ENCODE data around the gene GUK1. TPM values are rescaled to one million over a fixed set of nuclear protein-coding genes. Genes with fewer than 3 reads are reported as not detected.

GUK1 gene
- total and polyA plus RNA-seq, 2 experiments from 2014 or later: 87.5 to 121 TPM

DNA sequence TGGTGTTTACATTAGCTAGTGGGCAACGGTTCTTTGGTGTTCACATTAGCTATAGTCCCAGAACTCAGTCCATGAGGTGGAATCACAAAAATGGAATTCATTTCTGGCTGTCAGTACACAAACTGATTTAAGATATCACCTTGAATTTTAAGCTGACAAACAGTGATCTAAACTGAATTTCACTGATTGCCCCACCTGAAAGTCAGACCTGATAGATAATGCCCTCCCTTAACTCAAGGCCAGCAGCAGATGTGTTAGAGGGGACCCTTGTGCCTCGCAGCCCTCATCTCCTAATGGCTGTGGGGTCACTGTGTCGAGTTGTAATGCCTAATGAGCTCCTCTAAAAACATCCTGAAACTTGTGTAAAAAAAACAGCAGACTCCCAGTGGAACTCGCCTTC, 49.0 kb upstream of the GUK1 start (continued):
- no peak for TF ChIP-seq ETS1 (IDR thresholded peaks at IDR 0.05)
- TF ChIP-seq ZNF114 (CRISPR knock-in tag; IDR thresholded peaks at IDR 0.05): no peak
- TF ChIP-seq CREB1 (CRISPR knock-in tag; IDR thresholded peaks at IDR 0.05; ENCODE audit: low read depth): no peak

GRCh38 chr1:228092342-228093049, 47.6 kb upstream of the GUK1 start:
- Histone ChIP-seq H3K27ac (ENCODE audit: low read depth) (no peak overlapping the region), H3K4me1 (ENCODE audit: insufficient read depth) (no peaks in the 10 kb centered on the region; the same call in 1 of the 2 replicates), H3K9me2 (ENCODE audit: insufficient read depth) (no peaks in the 10 kb centered on the region), H3K4me3 (no peak overlapping the region), H2AFZ (no peak overlapping the region), H4K20me1 (replicated peaks; ENCODE audit: insufficient read depth) (peaks cover 90% of the 10 kb centered on the region), H3F3A (replicated peaks; ENCODE audit: low read depth) (no peaks in the 10 kb centered on the region), H3K4me2 (no peak overlapping the region), H3K27me3 (ENCODE audit: insufficient read depth) (no peaks in the 10 kb centered on the region), H3K79me2 (replicated peaks; ENCODE audit: insufficient read depth) (peaks cover 94% of the 10 kb centered on the region), H3K36me3 (ENCODE audit: insufficient read depth) (no peaks in the 10 kb centered on the region)
- ATAC-seq (no peak), DNase-seq (ENCODE audit: low spot score) (no peak)
- Mint-ChIP-seq H3K27me3 (ENCODE audit: insufficient read depth, low read depth, poor library complexity) (peaks cover 9% of the 10 kb centered on the region), H3K27ac (no peak overlapping the region), H3K36me3 (ENCODE audit: low read depth) (peaks cover 52% of the 10 kb centered on the region), H3K4me3 (no peak overlapping the region), H3K4me1 (peaks cover 28% of the 10 kb centered on the region), H3K9me3 (peaks cover 11% of the 10 kb centered on the region)
- TF ChIP-seq REST (IDR thresholded peaks at IDR 0.05; ENCODE audit: unreplicated experiment) (no peak), ZNF114 (CRISPR knock-in tag; IDR thresholded peaks at IDR 0.05) (no peak), JUNB (IDR thresholded peaks at IDR 0.05; ENCODE audit: unreplicated experiment) (no peak), ETS1 (IDR thresholded peaks at IDR 0.05) (no peak), CREB1 (CRISPR knock-in tag; IDR thresholded peaks at IDR 0.05; ENCODE audit: low read depth) (no peak), EZH2 (IDR thresholded peaks at IDR 0.05; ENCODE audit: low read depth, unreplicated experiment) (no peak), NANOG (IDR thresholded peaks at IDR 0.05; ENCODE audit: borderline replicate concordance) (no peak), CTCF (conservative IDR thresholded peaks at IDR 0.05; ENCODE audit: low read depth in 2 of 2) (no peak), STAT1 (IDR thresholded peaks at IDR 0.05; ENCODE audit: unreplicated experiment) (no peak), ZNF331 (CRISPR knock-in tag; IDR thresholded peaks at IDR 0.05; ENCODE audit: low read depth) (no peak), POLR2AphosphoS5 (IDR thresholded peaks at IDR 0.05; ENCODE audit: low read depth) (no peak), EZH2phosphoT487 (IDR thresholded peaks at IDR 0.05; ENCODE audit: unreplicated experiment) (no peak)

All from GM23338 (cell line).